H1 (cell line): ENCODE results near the gene PAX7. TPM values are rescaled to one million over a fixed set of nuclear protein-coding genes. Genes with fewer than 3 reads are reported as not detected.

Experiments
- CEBPB ChIP-seq: IDR thresholded peaks from 2 replicates; pipeline ENCODE4 v1.6.1; 2012; ENCODE audit warnings: low read depth, low read length
- EP300 ChIP-seq, 2 experiments: IDR thresholded peaks; 1 replicate in 1 of 2; 2 replicates in 1 of 2; pipeline ENCODE4 v1.6.1; 2011 to 2012; ENCODE audit warnings: low read depth in 2 of 2, low read length in 2 of 2, mild to moderate bottlenecking in 2 of 2, borderline replicate concordance in 1 of 2, inconsistent platforms in 1 of 2, moderate library complexity in 1 of 2
- KDM1A ChIP-seq: fragments of 200-600, 300-600 bp; sonication (generic); IDR thresholded peaks from 2 replicates; pipeline ENCODE4 v1.7.1; 2016; ENCODE audit warnings: mild to moderate bottlenecking, low read length, borderline replicate concordance
- MAX ChIP-seq: IDR thresholded peaks from 2 replicates; pipeline ENCODE4 v1.6.1; 2012; ENCODE audit warnings: inconsistent platforms
- POLR2AphosphoS5 ChIP-seq: IDR thresholded peaks from 2 replicates; pipeline ENCODE4 v1.6.1; 2011; ENCODE audit warnings: low read depth, low read length
- RBBP5 ChIP-seq: IDR thresholded peaks from 2 replicates; pipeline ENCODE4 v1.7.1; 2012; ENCODE audit warnings: low read depth, mild to moderate bottlenecking, inconsistent platforms, low read length, moderate library complexity, borderline replicate concordance
- RNF2 ChIP-seq: fragments of 200-900, 300-1000 bp; sonication (generic); IDR thresholded peaks from 2 replicates; pipeline ENCODE4 v1.7.1; 2016; ENCODE audit warnings: borderline replicate concordance, low read depth, mild to moderate bottlenecking, antibody characterized with exemption, low read length; ENCODE audit not compliant: poor library complexity, severe bottlenecking; ENCODE audit errors: missing control alignments
- SIN3A ChIP-seq, 2 experiments: IDR thresholded peaks in 1 of 2; conservative IDR thresholded peaks in 1 of 2; 2 replicates each; pipeline ENCODE4 v1.6.1; 2011 to 2012; ENCODE audit warnings: low read length in 2 of 2, improper control_type of control experiment in 1 of 2, low read depth in 1 of 2, mild to moderate bottlenecking in 1 of 2
- SUZ12 ChIP-seq: fragments of 200-600 bp; sonication (generic); IDR thresholded peaks from 2 replicates; pipeline ENCODE4 v1.6.1; 2012; ENCODE audit warnings: mild to moderate bottlenecking, inconsistent platforms, low read length, moderate library complexity, mixed read lengths
- polyA plus RNA-seq, 7 experiments: library from polyadenylated mRNA; depleted of rRNA in 3 of 7; stranded (reverse) in 5 of 7; unstranded in 2 of 7; fragments of >200 nt in 5 of 7; fragments of 200-250 nt in 2 of 7; gene quantifications; 1 replicate in 5 of 7; 2 replicates in 1 of 7; 4 replicates in 1 of 7; pipeline versions ENCODE4 v1.2.1 to v1.2.3, GENCODE V29; 2011 to 2013; ENCODE audit warnings: missing spikeins in 2 of 7, mixed read lengths in 2 of 7
- total RNA-seq: library from RNA; stranded (reverse); fragmentation: NEBNext Ultra II Directional; extraction: Animal tissue kit (Norgen Biotek cat#: 25700); gene quantifications from 2 replicates; pipeline ENCODE4 v1.2.1, GENCODE V29; 2021

PAX7 gene
- total and polyA plus RNA-seq, 2 of the 8 experiments (the other 6 are each of a cell fraction or from before 2014, with no cell fraction given): not detected

GRCh38 chr1:18612073-18612472, 18.6 kb upstream of the PAX7 start (continued):
- TF ChIP-seq KDM1A (no peak), RNF2 (no peak), EP300 (IDR thresholded peaks at IDR 0.05; ENCODE audit: borderline replicate concordance in 1 of 2, low read depth in 2 of 2, low read length in 2 of 2) (no peak), CEBPB (no peak), SUZ12 (no peak), POLR2AphosphoS5 (no peak), RBBP5 (no peak), MAX (no peak), SIN3A (conservative IDR thresholded peaks at IDR 0.05 in 1 of 2, IDR thresholded peaks at IDR 0.05 in 1 of 2; ENCODE audit: low read depth in 1 of 2, low read length in 2 of 2) (no peak)
